ENCODE measurements around the gene PTPN11. TPM values are rescaled to one million over a fixed set of nuclear protein-coding genes. Genes with fewer than 3 reads are reported as not detected.
"Not testable (repeated sequence)": the region's sequence is repeated elsewhere in the genome, so short reads cannot be mapped to it uniquely, and the experiment has no call there.

Gene PTPN11
- polyA plus RNA-seq, 12 donors, result 61.4 to 117 (median 68.5) TPM

DNA sequence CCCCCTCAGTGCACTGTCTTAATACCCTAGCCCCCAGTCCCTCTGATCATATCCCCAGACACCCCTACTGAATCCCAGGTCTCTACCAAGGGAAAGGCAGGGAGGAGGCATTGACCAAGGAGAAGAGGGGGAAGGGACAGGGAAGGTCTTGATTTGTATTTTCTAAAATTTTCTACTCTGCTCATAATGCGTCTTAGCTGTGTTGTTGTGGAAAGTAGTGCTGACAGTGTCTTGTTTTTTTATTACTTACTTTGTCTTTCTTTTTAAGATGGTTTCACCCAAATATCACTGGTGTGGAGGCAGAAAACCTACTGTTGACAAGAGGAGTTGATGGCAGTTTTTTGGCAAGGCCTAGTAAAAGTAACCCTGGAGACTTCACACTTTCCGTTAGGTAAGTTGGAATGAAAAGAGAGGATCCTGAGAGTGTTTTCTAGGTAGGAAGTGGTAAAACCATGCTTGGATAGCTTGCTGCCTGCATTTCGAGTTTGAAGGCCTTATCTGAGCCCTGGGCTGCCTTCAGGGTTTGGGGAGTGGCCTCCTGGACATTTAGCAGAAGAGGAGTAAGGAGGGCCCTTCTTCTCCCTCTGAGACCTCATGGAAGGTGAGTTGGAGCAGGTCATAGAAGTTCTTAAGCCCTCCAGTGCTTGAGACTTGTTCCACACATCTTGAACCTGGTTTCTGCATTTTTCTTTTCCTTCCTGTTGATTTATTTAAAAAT is 27.4 kb downstream of the PTPN11 start:
- no peak for DNase-seq

DNA sequence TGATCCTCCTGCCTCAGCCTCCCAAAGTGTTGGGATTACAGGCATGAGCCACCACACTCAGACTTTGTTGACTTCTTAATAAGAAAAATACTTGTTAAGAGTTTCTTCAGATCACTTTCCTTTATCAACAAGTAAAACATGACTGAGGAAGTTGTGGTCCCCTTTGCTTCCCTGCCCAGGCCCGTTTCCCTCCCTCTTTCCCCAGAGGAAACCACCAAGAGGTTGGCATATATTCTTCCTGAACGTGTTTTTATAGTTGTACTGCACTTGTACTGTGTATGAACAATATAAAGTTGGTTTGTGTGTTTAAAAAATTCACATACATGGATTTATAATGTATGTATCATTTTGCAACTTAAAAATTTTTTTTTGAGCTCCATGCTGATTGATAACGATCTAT is 28.4 kb downstream of the PTPN11 start:
- DNase-seq, result no peak

- not testable (repeated sequence) for DNase-seq
Observed at GRCh38 chr12:112448165-112448564, 29.4 kb downstream of the PTPN11 start.

DNA sequence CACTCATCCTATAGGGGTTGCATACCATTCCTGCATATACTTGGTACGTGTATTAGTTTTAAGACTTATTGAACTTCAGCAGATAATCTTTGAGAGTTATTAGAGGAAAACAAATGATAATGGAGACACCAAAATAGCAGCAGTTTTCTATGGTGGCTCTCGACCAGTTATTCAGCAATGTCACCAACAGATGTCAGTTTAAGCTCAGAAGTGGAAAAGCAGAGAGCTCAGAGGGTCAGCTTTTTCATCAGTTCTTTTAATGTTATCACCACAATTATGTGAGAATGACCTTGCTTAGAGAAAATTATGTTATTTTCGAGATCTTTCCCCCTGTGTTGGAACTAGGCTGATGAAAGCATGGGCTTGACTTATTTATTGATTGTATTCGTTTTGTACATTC is 32.0 kb downstream of the PTPN11 start:
- DNase-seq, result no peak

DNA sequence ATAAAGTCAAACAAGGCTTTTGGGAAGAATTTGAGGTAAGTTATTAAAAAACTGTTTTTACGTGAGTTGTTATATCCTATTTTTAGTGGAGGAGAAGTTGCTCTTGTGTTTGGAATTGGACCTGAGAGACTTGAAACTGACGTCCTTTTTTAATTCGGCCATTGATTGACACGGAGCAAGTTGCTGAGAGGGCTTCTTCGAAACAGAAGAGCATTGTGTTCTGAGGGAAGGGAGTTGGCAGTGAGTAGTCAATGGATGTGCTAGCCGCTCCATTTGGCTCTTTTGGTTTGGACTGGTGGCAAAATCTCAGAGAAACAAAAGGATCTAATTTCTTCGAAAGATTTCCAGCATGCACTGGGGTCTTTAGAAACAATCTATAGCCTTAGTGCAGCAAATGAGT is 37.3 kb downstream of the PTPN11 start:
- DNase-seq, result no peak

GRCh38 chr12:112457142-112457541 is 38.4 kb downstream of the PTPN11 start:
- DNase-seq, result not testable (repeated sequence)

DNA sequence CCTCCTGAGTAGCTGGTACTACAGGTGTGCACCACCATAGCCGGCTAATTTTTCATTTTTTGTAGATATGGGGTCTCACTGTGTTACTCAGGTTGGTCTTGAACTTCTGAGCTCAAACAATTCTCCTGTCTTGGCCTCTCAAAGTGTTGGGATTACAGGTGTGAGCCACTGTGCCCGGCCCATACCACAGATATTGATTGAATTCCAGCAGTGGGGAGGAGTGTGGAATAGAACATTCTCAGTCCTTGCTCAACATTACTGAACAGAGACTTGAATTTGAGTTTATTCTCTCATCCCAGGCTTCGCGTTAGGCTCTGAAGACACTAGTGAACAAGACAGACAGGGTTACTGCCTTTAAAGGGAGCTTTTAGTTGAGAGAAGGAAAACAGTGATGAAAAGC is 39.6 kb downstream of the PTPN11 start:
- no peak for DNase-seq

- DNase-seq, result no peak
Observed at GRCh38 chr12:112458751-112459150, 40.0 kb downstream of the PTPN11 start.

- DNase-seq, result no peak
Observed at GRCh38 chr12:112463478-112463877, 44.7 kb downstream of the PTPN11 start.

DNA sequence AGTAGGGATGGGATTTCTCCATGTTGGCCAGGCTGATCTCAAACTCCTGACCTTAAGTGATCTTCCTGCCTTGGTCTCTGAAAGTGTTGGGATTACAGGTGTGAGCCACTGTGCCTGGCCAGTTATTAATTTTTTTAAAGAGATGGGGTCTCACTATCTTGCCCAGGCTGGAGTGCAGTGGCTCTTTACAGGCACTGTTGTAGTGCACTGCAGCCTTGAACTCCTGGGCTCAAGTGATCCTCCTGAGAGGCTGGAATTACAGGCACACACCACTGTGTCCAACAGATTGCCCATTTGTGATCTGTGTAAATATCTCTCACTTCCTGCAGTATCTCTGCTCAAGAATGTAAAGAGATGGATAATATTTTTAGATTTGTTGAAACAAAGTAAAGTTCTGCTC is 45.9 kb downstream of the PTPN11 start:
- no peak for DNase-seq

DNA sequence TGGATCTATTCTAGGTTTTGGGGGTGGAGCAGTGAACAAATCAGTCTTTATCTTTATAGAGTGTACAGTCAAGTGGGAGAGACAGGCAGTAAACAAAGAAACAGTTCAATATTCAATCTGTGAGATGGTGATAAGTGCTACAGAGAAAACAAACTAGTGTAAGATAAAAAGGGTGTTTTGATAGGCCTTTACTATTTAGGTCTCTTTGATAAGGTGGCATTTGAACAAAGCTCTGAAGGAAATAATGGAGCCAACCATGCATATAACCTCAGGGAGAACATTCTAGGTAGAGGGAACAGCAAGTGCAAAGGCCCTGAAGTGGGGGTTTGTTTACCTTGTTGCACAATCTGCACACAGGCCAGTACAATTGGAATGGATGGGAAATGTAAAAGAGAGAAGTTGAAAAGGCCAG is 47.3 kb downstream of the PTPN11 start:
- no peak for DNase-seq

- DNase-seq, result no peak
Observed at GRCh38 chr12:112466835-112467234, 48.1 kb downstream of the PTPN11 start.

DNA sequence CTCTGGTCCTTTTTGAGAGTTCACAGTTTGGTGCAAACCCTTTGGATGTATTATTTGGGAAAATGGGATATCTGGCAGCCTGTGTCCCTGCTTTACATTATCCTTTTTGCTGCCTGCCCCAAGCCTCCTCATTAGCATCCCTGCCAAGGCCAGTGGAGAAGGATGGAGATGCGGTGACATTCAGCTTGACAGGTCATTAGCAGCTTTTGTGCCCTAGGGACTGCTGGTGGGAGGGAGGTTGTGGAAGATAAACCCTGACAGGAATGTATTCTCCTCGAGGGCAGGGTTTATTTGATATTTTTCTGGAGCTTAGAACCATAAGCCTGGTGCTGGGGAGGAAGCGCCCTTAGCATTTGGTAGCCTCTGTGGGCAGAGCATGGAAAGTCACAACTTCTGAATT is 49.3 kb downstream of the PTPN11 start:
- no peak for DNase-seq

DNA sequence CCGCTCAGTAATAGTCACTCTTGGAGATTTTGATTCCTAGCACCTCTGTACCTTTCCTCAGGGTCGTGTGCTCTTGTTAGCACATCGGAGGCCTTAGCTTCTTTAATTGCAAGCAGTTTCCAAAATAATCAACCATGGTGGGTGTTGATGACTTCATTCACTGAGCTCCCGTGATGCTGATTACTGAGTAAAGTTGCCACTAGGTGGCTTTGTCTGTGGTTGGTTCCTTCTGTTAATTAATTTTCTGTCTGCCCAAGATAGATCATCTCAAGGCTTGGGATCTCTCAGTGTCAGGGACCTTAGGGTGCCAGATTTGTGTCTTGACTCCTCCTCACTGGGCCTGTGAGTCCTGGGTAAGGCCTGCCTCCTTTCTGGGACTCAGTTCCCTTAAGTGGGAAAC is 54.3 kb downstream of the PTPN11 start:
- DNase-seq, result no peak

DNA sequence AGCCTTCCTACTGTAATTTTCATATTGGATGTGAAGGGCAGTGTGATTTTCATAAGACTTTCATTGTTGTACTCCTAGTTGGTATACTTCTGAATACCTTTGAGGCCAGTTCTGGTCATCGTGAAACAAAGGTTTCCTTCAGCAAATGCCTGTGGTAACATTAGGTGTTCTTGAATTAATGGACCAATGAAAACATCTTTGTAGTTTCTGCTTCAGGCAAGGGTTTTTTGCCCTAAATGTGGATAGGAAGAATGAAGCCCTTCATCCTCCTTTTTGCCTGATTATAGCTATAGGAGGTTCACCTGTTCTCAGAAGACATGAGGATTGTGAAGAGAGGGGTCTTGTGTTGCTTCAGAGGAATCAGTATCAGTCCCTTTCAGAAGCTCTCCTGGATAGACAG is 60.7 kb downstream of the PTPN11 start:
- no peak for DNase-seq

DNA sequence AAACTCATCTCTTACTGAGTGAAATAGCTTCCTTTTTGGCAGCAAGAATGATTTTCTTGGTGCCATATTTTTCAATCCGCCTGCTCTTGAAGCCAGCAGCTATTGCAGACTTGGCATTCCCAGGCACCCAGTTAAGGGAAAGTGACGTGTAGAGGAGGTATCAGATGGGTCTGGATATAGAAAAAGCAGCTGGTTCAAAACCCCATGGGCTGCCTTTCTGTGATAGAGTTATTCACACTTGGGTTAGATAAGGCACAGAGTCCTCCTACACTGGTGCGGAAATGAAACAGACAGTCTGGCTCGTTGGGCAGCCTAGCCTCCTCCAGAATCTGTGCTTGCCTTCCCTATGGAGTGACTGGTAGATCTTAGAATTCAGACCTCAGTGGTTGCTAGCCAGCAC is 62.2 kb downstream of the PTPN11 start:
- DNase-seq, result no peak

GRCh38 chr12:112482733-112483132 is 64.0 kb downstream of the PTPN11 start:
- DNase-seq, result no peak

DNA sequence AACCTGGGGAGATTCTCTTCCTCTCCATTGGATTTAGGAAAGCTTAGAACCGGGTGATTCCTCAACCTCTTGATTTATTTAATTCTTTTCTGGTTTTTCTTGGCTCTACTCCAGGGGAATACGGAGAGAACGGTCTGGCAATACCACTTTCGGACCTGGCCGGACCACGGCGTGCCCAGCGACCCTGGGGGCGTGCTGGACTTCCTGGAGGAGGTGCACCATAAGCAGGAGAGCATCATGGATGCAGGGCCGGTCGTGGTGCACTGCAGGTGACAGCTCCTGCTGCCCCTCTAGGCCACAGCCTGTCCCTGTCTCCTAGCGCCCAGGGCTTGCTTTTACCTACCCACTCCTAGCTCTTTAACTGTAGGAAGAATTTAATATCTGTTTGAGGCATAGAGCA is 67.6 kb downstream of the PTPN11 start:
- DNase-seq, result no peak

- no peak for DNase-seq
Observed at GRCh38 chr12:112488257-112488876, 69.6 kb downstream of the PTPN11 start.

DNA sequence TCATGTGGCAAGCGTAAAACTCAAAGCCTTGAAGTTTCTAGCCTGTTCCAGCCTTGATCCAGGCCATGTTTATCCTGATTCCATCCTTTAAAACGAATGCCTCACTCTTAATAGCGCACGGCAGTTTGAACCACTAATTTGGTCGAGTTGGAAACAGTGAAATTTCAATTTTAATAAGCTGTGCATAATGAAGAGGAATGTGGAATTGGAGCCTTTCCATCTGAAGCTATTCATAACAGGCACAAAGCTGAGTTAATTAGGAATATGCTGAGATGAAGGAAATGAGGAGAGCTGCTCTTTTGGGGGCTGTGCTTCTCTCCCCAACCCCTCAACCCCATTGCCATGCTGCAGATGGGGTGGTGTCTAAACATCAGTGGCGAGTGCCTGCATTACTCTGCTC is 70.7 kb downstream of the PTPN11 start:
- no peak for DNase-seq

DNA sequence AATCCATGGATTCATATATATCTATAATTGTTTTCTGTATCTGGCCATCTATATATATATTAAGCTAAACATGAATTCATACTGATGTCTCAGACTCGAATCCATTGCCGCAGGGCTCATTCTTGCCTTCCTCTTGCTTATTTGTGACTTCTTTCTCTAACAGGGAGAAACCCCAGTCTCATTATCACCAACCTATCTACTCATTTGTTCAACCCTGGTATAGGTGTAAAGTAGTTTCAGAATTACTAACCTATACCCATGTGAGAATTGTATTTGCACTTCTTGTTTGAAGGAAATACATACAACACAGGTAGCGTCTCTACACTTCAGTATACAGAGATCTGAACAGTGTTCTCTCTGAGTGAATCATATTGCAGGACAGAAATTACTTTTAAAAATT is 77.7 kb downstream of the PTPN11 start:
- DNase-seq, result no peak

- no peak for DNase-seq
Observed at GRCh38 chr12:112498580-112498979, 79.8 kb downstream of the PTPN11 start.

GRCh38 chr12:112503512-112503911 is 84.8 kb downstream of the PTPN11 start:
- DNase-seq, result no peak
